Parathyroid adenoma (tissue), 2 donors: ENCODE measurements around the gene MAGOHB.
"Not testable (repeated sequence)": the region's sequence is repeated elsewhere in the genome, so short reads cannot be mapped to it uniquely, and the experiment has no call there.

Experiments
- H2AFZ ChIP-seq: fragments of 300-600 bp; sonication (generic); one replicate; pipeline ENCODE4 v1.7.0; 2017; ENCODE audit warnings: antibody characterized with exemption, mild to moderate bottlenecking
- H3K27ac ChIP-seq: fragments of 300-600 bp; sonication (generic); one replicate; pipeline ENCODE4 v1.7.0; 2017
- H3K27me3 ChIP-seq: fragments of 300-600 bp; sonication (generic); one replicate; pipeline ENCODE4 v1.7.0; 2017; ENCODE audit warnings: low read length; ENCODE audit not compliant: control insufficient read depth, insufficient read depth
- H3K36me3 ChIP-seq: fragments of 300-600 bp; sonication (generic); one replicate; pipeline ENCODE4 v1.7.0; 2017; ENCODE audit warnings: low read length; ENCODE audit not compliant: control insufficient read depth, insufficient read depth
- H3K4me1 ChIP-seq: fragments of 300-600 bp; sonication (generic); one replicate; pipeline ENCODE4 v1.7.0; 2017; ENCODE audit warnings: control low read depth
- H3K4me2 ChIP-seq: fragments of 300-600 bp; sonication (generic); one replicate; pipeline ENCODE4 v1.7.0; 2017; ENCODE audit warnings: low read length
- H3K4me3 ChIP-seq: fragments of 300-600 bp; sonication (generic); one replicate; pipeline ENCODE4 v1.7.0; 2017; ENCODE audit warnings: low read depth, low read length
- H3K79me2 ChIP-seq: fragments of 300-600 bp; sonication (generic); one replicate; pipeline ENCODE4 v1.7.0; 2017; ENCODE audit warnings: control low read depth
- H3K9ac ChIP-seq: fragments of 300-600 bp; sonication (generic); one replicate; pipeline ENCODE4 v1.7.0; 2017; ENCODE audit warnings: mild to moderate bottlenecking
- H3K9me3 ChIP-seq: fragments of 300-600 bp; sonication (generic); one replicate; pipeline ENCODE4 v1.7.0; 2017; ENCODE audit warnings: low read length; ENCODE audit not compliant: control insufficient read depth
- TF ChIP-seq, protein P1 (sequence below): fragments of 300-600 bp; sonication (generic); IDR thresholded peaks from one replicate; pipeline ENCODE4 v1.7.0; 2017; ENCODE audit warnings: antibody characterized with exemption, mild to moderate bottlenecking
- donor health status: primary hyperparathyroidism.

Gene MAGOHB

DNA sequence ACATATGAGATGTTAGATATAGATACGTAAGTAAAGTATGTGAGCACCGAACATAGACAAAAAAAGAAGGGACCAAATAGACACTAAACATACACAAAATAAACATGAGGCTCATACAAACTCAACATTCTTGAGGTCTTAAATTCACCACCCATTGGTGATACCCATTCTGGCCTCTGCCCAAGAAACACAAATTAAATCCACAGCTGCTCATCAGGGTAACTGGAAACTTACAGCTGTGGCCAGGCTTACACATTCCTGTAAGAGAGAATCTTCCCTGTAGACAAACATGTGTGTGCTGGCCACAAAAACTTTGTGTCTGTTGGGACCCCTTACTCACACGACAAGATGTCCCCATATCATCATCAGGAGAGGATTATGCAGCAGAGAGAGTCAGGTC is 22.4 kb downstream of the MAGOHB start:
- no peak overlapping the region for H2AFZ ChIP-seq
- H3K4me3 ChIP-seq: no peak overlapping the region
- H3K4me2 ChIP-seq: no peak overlapping the region
- no peak overlapping the region for H3K9ac ChIP-seq
- no peaks in the 10 kb centered on the region for H3K27me3 ChIP-seq
- H3K79me2 ChIP-seq: no peaks in the 10 kb centered on the region
- TF ChIP-seq, protein P1, sequence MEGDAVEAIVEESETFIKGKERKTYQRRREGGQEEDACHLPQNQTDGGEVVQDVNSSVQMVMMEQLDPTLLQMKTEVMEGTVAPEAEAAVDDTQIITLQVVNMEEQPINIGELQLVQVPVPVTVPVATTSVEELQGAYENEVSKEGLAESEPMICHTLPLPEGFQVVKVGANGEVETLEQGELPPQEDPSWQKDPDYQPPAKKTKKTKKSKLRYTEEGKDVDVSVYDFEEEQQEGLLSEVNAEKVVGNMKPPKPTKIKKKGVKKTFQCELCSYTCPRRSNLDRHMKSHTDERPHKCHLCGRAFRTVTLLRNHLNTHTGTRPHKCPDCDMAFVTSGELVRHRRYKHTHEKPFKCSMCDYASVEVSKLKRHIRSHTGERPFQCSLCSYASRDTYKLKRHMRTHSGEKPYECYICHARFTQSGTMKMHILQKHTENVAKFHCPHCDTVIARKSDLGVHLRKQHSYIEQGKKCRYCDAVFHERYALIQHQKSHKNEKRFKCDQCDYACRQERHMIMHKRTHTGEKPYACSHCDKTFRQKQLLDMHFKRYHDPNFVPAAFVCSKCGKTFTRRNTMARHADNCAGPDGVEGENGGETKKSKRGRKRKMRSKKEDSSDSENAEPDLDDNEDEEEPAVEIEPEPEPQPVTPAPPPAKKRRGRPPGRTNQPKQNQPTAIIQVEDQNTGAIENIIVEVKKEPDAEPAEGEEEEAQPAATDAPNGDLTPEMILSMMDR: no peak
- no peak overlapping the region for H3K27ac ChIP-seq
- H3K36me3 ChIP-seq: no peaks in the 10 kb centered on the region
- no peaks in the 10 kb centered on the region for H3K9me3 ChIP-seq
- H3K4me1 ChIP-seq: no peaks in the 10 kb centered on the region

DNA sequence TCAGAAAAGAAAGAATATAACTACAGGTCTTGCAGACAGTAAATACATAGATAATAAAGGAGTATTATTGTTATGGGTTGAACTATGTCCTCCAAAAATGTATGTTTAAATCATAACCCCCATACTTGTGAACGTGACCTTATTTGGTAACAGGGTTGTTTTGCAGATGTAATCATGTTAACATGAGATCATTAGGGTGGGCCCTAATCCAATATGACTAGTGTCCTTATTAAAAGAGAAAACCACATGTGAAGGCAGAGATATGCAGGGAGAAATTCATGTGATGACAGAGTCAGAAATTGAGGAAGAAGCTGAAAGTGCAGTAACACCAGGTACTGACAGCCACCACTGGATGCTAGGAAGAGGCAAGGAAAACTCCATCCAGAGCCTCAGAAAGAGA is 29.0 kb downstream of the MAGOHB start:
- no peak overlapping the region for H3K4me3 ChIP-seq
- no peaks in the 10 kb centered on the region for H3K36me3 ChIP-seq
- no peaks in the 10 kb centered on the region for H3K4me1 ChIP-seq
- H2AFZ ChIP-seq: no peak overlapping the region
- TF ChIP-seq, protein P1: no peak
- H3K9me3 ChIP-seq: no peaks in the 10 kb centered on the region
- no peaks in the 10 kb centered on the region for H3K79me2 ChIP-seq
- H3K9ac ChIP-seq: no peak overlapping the region
- H3K4me2 ChIP-seq: no peak overlapping the region
- no peaks in the 10 kb centered on the region for H3K27me3 ChIP-seq
- no peak overlapping the region for H3K27ac ChIP-seq

DNA sequence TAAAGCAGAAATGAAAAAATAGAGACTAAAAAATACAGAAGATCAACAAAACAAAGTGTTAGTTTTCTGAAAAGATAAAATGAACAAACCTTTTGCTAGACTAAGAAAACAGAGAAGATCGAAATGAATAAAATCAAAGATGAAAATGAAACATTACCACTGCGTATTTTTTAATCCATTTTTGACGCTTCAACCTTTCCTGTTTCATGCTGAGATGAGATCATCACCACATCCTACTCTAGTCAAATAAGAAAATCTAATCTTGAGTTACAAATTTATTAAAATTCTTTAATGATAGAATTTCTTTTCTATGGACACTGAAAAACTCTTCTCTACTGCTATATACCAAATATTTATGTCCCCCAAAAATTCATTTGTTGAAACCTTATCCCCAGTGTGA is 30.7 kb downstream of the MAGOHB start:
- no peak overlapping the region for H2AFZ ChIP-seq
- H3K4me1 ChIP-seq: no peaks in the 10 kb centered on the region
- no peaks in the 10 kb centered on the region for H3K27me3 ChIP-seq
- TF ChIP-seq, protein P1: no peak
- no peak overlapping the region for H3K4me3 ChIP-seq
- no peaks in the 10 kb centered on the region for H3K9me3 ChIP-seq
- no peaks in the 10 kb centered on the region for H3K36me3 ChIP-seq
- H3K27ac ChIP-seq: no peak overlapping the region
- H3K79me2 ChIP-seq: no peaks in the 10 kb centered on the region
- H3K4me2 ChIP-seq: no peak overlapping the region
- H3K9ac ChIP-seq: no peak overlapping the region

DNA sequence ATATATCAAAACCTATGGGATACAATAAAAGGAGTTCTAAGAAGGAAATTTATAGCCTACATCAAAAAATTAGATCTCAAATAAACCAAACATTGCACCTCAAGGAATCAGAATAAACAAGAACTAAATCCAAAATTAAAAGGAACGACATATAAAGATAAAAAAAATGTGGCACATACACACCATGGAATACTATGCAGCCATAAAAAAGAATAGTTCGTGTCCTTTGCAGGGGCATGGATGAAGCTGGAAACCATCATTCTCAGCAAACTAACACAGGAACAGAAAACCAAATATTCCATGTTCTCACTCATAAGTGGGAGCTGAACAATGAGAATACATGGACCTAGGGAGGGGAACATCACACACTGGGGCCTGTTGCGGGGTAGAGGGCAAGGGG is 31.3 kb downstream of the MAGOHB start:
- not testable (repeated sequence) for H3K27ac ChIP-seq, H3K4me1 ChIP-seq, H2AFZ ChIP-seq

DNA sequence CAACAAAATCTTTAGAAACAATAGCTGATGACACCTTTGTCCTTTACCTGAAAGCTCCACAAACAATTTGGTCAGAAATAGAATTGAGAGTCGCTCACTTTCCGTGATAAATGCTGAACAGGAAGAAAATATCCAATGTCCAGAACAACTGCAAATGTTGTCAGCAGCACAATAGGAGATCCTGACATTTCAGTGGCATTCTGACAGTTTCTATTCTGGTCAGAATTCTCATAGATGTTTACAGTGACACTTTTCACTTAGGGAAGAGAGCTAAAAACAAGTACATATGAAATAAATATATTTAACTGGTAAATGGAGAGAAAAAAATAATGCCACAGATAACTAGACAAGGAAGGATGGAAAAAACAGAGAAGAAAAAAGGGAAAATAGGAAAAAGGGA is 39.1 kb downstream of the MAGOHB start:
- H3K9me3 ChIP-seq: no peaks in the 10 kb centered on the region
- H2AFZ ChIP-seq: no peak overlapping the region
- no peaks in the 10 kb centered on the region for H3K79me2 ChIP-seq
- no peak overlapping the region for H3K4me3 ChIP-seq
- no peak overlapping the region for H3K9ac ChIP-seq
- TF ChIP-seq, protein P1: no peak
- H3K27me3 ChIP-seq: no peaks in the 10 kb centered on the region
- H3K27ac ChIP-seq: no peak overlapping the region
- no peaks in the 10 kb centered on the region for H3K4me1 ChIP-seq
- no peak overlapping the region for H3K4me2 ChIP-seq
- H3K36me3 ChIP-seq: no peaks in the 10 kb centered on the region

More for the DNA sequence above, 31.3 kb downstream of the MAGOHB start:
- not testable (repeated sequence) for H3K9ac ChIP-seq, H3K27me3 ChIP-seq, H3K4me3 ChIP-seq, H3K4me2 ChIP-seq, H3K9me3 ChIP-seq, H3K79me2 ChIP-seq, H3K36me3 ChIP-seq

DNA sequence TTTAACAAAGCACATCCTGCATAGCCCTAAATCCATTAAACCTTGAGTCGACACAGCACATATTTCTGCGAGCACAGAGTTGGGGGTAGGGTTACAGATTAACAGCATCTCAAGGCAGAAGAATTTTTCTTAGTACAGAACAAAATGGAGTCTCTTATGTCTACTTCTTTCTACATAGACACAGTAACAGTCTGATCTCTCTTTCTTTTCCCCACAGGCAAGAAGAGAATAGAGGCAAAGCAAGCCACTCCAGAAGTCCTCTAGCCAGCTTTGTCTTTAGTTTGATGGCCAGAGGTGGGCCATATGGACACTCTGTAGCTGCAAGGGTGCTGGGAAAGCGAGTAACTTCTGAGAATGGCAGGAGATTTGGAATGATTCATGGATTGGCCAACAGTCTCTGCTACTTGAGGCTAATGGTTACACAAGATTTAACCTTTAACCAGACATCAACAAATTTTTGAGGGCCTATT is 41.4 kb downstream of the MAGOHB start:
- not testable (repeated sequence) for H3K9ac ChIP-seq, H3K36me3 ChIP-seq, H3K4me1 ChIP-seq, H3K4me2 ChIP-seq, H3K27ac ChIP-seq, H3K79me2 ChIP-seq, H3K27me3 ChIP-seq, H3K4me3 ChIP-seq, H2AFZ ChIP-seq, H3K9me3 ChIP-seq
